ENCODE measurements around the gene ROPN1. TPM values are rescaled to one million over a fixed set of nuclear protein-coding genes. Genes with fewer than 3 reads are reported as not detected.

The ROPN1 gene
- total and polyA plus RNA-seq, 2 experiments from 2014 or later = not detected

GRCh38 chr3:124035463-124036121, 43.7 kb upstream of the ROPN1 start:
- Histone ChIP-seq H3K4me3 (no peak overlapping the region), H4K20me1 (ENCODE audit: insufficient read depth) (no peaks in the 10 kb centered on the region), H3K9me3 (ENCODE audit: low read depth) (no peaks in the 10 kb centered on the region), H3K79me2 (ENCODE audit: insufficient read depth) (no peaks in the 10 kb centered on the region), H3K4me1 (ENCODE audit: insufficient read depth) (no peaks in the 10 kb centered on the region), H3K27me3 (replicated peaks; ENCODE audit: insufficient read depth) (peaks cover 37% of the 10 kb centered on the region), H3F3A (ENCODE audit: insufficient read depth) (no peaks in the 10 kb centered on the region), H3K9me2 (ENCODE audit: insufficient read depth) (no peaks in the 10 kb centered on the region), H3K27ac (no peak overlapping the region), H3K9ac (no peak overlapping the region), H3K36me3 (ENCODE audit: low read depth) (no peaks in the 10 kb centered on the region), H2AFZ (no peak overlapping the region), H3K4me2 (ENCODE audit: unreplicated experiment) (no peak overlapping the region)
- DNase-seq = no peak
- no peak for TF ChIP-seq EZH2phosphoT487 (IDR thresholded peaks at IDR 0.05; ENCODE audit: insufficient read depth, low read depth)
- no peak for TF ChIP-seq EZH2 (IDR thresholded peaks at IDR 0.05; ENCODE audit: insufficient read depth, poor library complexity, severe bottlenecking)
- in situ Hi-C loops (cut with MboI) = no loop called here
- 87 to 94% methylated on average over 1 of the region's 1 CpG for WGBS, 2 experiments (ENCODE audit: low coverage in 1 of 2, low lambda C conversion rate in 2 of 2, missing lambda C conversion rate in 2 of 2)

GRCh38 chr3:124034844-124035152, 42.9 kb upstream of the ROPN1 start:
- no peak overlapping the region for H3K27ac ChIP-seq
- no peak overlapping the region for H2AFZ ChIP-seq
- WGBS, 2 experiments (ENCODE audit: low coverage in 1 of 2, low lambda C conversion rate in 2 of 2, missing lambda C conversion rate in 2 of 2) = 78 to 94% methylated on average over 1 of the region's 1 CpG
- H4K20me1 ChIP-seq (ENCODE audit: insufficient read depth) = no peaks in the 10 kb centered on the region
- no peaks in the 10 kb centered on the region for H3K9me3 ChIP-seq (ENCODE audit: low read depth)
- H3K4me2 ChIP-seq (ENCODE audit: unreplicated experiment) = no peak overlapping the region
- H3K27me3 ChIP-seq (replicated peaks; ENCODE audit: insufficient read depth) = peaks cover 36% of the 10 kb centered on the region
- no peaks in the 10 kb centered on the region for H3K9me2 ChIP-seq (ENCODE audit: insufficient read depth)
- DNase-seq = no peak
- no peaks in the 10 kb centered on the region for H3K79me2 ChIP-seq (ENCODE audit: insufficient read depth)
- in situ Hi-C loops (cut with MboI) = no loop called here
- no peaks in the 10 kb centered on the region for H3F3A ChIP-seq (ENCODE audit: insufficient read depth)
- no peak overlapping the region for H3K4me3 ChIP-seq
- no peaks in the 10 kb centered on the region for H3K36me3 ChIP-seq (ENCODE audit: low read depth)
- no peak overlapping the region for H3K9ac ChIP-seq
- H3K4me1 ChIP-seq (ENCODE audit: insufficient read depth) = no peaks in the 10 kb centered on the region
- TF ChIP-seq EZH2phosphoT487 (IDR thresholded peaks at IDR 0.05; ENCODE audit: insufficient read depth, low read depth) (no peak), EZH2 (IDR thresholded peaks at IDR 0.05; ENCODE audit: insufficient read depth, poor library complexity, severe bottlenecking) (no peak)

- H3K36me3 ChIP-seq (ENCODE audit: low read depth) = no peaks in the 10 kb centered on the region
Measured at GRCh38 chr3:124034016-124034843, 42.3 kb upstream of the ROPN1 start.

GRCh38 chr3:124033360-124034015, 41.6 kb upstream of the ROPN1 start, which contains the start of gene KALRN:
TSS of gene KALRN (plus strand) at chr3:124033369.
- TF ChIP-seq EZH2phosphoT487 (IDR thresholded peaks at IDR 0.05; ENCODE audit: insufficient read depth, low read depth) = no peak
- TF ChIP-seq EZH2 (IDR thresholded peaks at IDR 0.05; ENCODE audit: insufficient read depth, poor library complexity, severe bottlenecking) = peak; percentile 78
- H4K20me1 ChIP-seq (ENCODE audit: insufficient read depth) = no peaks in the 10 kb centered on the region
- H2AFZ ChIP-seq = peak within 1 kb of the TSS; percentile 81
- peak within 1 kb of the TSS; percentile 71 for H3K9ac ChIP-seq
- in situ Hi-C loops (cut with MboI) = no loop called here
- H3K27ac ChIP-seq = no peak within 1 kb of the TSS
- H3K4me3 ChIP-seq = peak within 1 kb of the TSS; percentile 90
- H3K27me3 ChIP-seq (replicated peaks; ENCODE audit: insufficient read depth) = peaks cover 39% of the 10 kb centered on the region
- peak within 1 kb of the TSS; percentile 84 for H3K4me2 ChIP-seq (ENCODE audit: unreplicated experiment)
- no peaks in the 10 kb centered on the region for H3K79me2 ChIP-seq (ENCODE audit: insufficient read depth)
- peak; percentile 53 for DNase-seq
- no peaks in the 10 kb centered on the region for H3F3A ChIP-seq (ENCODE audit: insufficient read depth)
- no peaks in the 10 kb centered on the region for H3K4me1 ChIP-seq (ENCODE audit: insufficient read depth)
- H3K9me3 ChIP-seq (ENCODE audit: low read depth) = no peaks in the 10 kb centered on the region
- H3K9me2 ChIP-seq (ENCODE audit: insufficient read depth) = no peaks in the 10 kb centered on the region
- 1% methylated on average over 15 to 37 of the region's 63 CpGs for WGBS, 2 experiments (ENCODE audit: low coverage in 1 of 2, low lambda C conversion rate in 2 of 2, missing lambda C conversion rate in 2 of 2)
- no peaks in the 10 kb centered on the region for H3K36me3 ChIP-seq (ENCODE audit: low read depth)

More at GRCh38 chr3:124034016-124034843, 42.3 kb upstream of the ROPN1 start:
- peaks cover 33% of the 10 kb centered on the region for H3K27me3 ChIP-seq (replicated peaks; ENCODE audit: insufficient read depth)
- H3K9ac ChIP-seq = peak overlapping the region; percentile 43
- H3K9me3 ChIP-seq (ENCODE audit: low read depth) = no peaks in the 10 kb centered on the region
- in situ Hi-C loops (cut with MboI) = no loop called here
- H3K27ac ChIP-seq = no peak overlapping the region
- peak overlapping the region; percentile 90 for H3K4me3 ChIP-seq
- H3K9me2 ChIP-seq (ENCODE audit: insufficient read depth) = no peaks in the 10 kb centered on the region
- H4K20me1 ChIP-seq (ENCODE audit: insufficient read depth) = no peaks in the 10 kb centered on the region
- peak overlapping the region; percentile 81 for H2AFZ ChIP-seq
- no peaks in the 10 kb centered on the region for H3F3A ChIP-seq (ENCODE audit: insufficient read depth)
- H3K4me2 ChIP-seq (ENCODE audit: unreplicated experiment) = peak overlapping the region; percentile 83
- peak; percentile 59 for DNase-seq
- no peak for TF ChIP-seq EZH2 (IDR thresholded peaks at IDR 0.05; ENCODE audit: insufficient read depth, poor library complexity, severe bottlenecking)
- no peak for TF ChIP-seq EZH2phosphoT487 (IDR thresholded peaks at IDR 0.05; ENCODE audit: insufficient read depth, low read depth)
- 10 to 11% methylated on average over 19 to 23 of the region's 47 CpGs for WGBS, 2 experiments (ENCODE audit: low coverage in 1 of 2, low lambda C conversion rate in 2 of 2, missing lambda C conversion rate in 2 of 2)
- H3K4me1 ChIP-seq (ENCODE audit: insufficient read depth) = no peaks in the 10 kb centered on the region
- H3K79me2 ChIP-seq (ENCODE audit: insufficient read depth) = no peaks in the 10 kb centered on the region

Measured in GM23248 (cell line).